SK-N-SH (cell line): ENCODE data around the gene NEBL.

ENCODE experiments used
- CTCF ChIP-seq: fragments of 200-600 bp; sonication (generic); IDR thresholded peaks from 2 replicates; pipeline ENCODE4 v1.6.1; 2017; ENCODE audit warnings: antibody characterized with exemption, mild to moderate bottlenecking, moderate library complexity
- ELF1 ChIP-seq: IDR thresholded peaks from 2 replicates; pipeline ENCODE4 v1.4.0; 2012
- EZH2phosphoT487 ChIP-seq: fragments of 200-600 bp; sonication (generic); IDR thresholded peaks from 2 replicates; pipeline ENCODE4 v1.6.1; 2017; ENCODE audit warnings: low read depth, mixed run types, mild to moderate bottlenecking, antibody characterized with exemption, moderate library complexity, borderline replicate concordance
- FOXJ3 ChIP-seq: sonication (generic); formaldehyde crosslinking; IDR thresholded peaks from 2 replicates; pipeline ENCODE4 v1.5.1; 2020; ENCODE audit warnings: mild to moderate bottlenecking, missing genetic modification reagents
- JUND ChIP-seq: IDR thresholded peaks from 2 replicates; pipeline ENCODE4 v1.4.0; 2012
- RAD21 ChIP-seq: IDR thresholded peaks from 2 replicates; pipeline ENCODE4 v1.6.1; 2012; ENCODE audit warnings: mild to moderate bottlenecking, low read length
- RCOR1 ChIP-seq: fragments of 150-350 bp; IDR thresholded peaks from 2 replicates; pipeline ENCODE4 v1.6.1; 2017; ENCODE audit warnings: antibody characterized with exemption, low read length
- SMC3 ChIP-seq: IDR thresholded peaks from 2 replicates; pipeline ENCODE4 v1.6.1; 2012; ENCODE audit warnings: low read depth, low read length, improper control_type of control experiment
- TCF12 ChIP-seq: IDR thresholded peaks from 2 replicates; pipeline ENCODE4 v1.4.0; 2012
- USF2 ChIP-seq: fragments of 150-350 bp; IDR thresholded peaks from 2 replicates; pipeline ENCODE4 v1.6.1; 2017; ENCODE audit warnings: antibody characterized with exemption, low read length, low read depth, borderline replicate concordance
- TF ChIP-seq, protein P1 (sequence below): IDR thresholded peaks from 2 replicates; pipeline ENCODE4 v1.4.0; 2012; ENCODE audit warnings: low read depth
- TF ChIP-seq, protein P2 (sequence below): IDR thresholded peaks from 2 replicates; pipeline ENCODE4; 2012
- TF ChIP-seq, protein P3 (sequence below): IDR thresholded peaks from 2 replicates; pipeline ENCODE4 v1.6.1; 2012; ENCODE audit warnings: mild to moderate bottlenecking, low read depth, low read length, moderate library complexity
- TF ChIP-seq, protein P4 (sequence below): IDR thresholded peaks from 2 replicates; pipeline ENCODE4 v1.4.0; 2012; ENCODE audit warnings: low read depth, borderline replicate concordance

- TF ChIP-seq ELF1, result no peak
- no peak for TF ChIP-seq EZH2phosphoT487
- no peak for TF ChIP-seq CTCF
- no peak for TF ChIP-seq SMC3
- TF ChIP-seq JUND, result no peak
- TF ChIP-seq, protein P1, sequence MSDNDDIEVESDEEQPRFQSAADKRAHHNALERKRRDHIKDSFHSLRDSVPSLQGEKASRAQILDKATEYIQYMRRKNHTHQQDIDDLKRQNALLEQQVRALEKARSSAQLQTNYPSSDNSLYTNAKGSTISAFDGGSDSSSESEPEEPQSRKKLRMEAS, result no peak
- TF ChIP-seq TCF12, result no peak
- no peak for TF ChIP-seq FOXJ3 (CRISPR knock-in tag)
- TF ChIP-seq RCOR1, result no peak
- TF ChIP-seq RAD21, result no peak
- TF ChIP-seq, protein P2, sequence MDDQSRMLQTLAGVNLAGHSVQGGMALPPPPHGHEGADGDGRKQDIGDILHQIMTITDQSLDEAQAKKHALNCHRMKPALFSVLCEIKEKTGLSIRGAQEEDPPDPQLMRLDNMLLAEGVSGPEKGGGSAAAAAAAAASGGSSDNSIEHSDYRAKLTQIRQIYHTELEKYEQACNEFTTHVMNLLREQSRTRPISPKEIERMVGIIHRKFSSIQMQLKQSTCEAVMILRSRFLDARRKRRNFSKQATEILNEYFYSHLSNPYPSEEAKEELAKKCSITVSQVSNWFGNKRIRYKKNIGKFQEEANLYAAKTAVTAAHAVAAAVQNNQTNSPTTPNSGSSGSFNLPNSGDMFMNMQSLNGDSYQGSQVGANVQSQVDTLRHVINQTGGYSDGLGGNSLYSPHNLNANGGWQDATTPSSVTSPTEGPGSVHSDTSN, result no peak
- TF ChIP-seq, protein P3, sequence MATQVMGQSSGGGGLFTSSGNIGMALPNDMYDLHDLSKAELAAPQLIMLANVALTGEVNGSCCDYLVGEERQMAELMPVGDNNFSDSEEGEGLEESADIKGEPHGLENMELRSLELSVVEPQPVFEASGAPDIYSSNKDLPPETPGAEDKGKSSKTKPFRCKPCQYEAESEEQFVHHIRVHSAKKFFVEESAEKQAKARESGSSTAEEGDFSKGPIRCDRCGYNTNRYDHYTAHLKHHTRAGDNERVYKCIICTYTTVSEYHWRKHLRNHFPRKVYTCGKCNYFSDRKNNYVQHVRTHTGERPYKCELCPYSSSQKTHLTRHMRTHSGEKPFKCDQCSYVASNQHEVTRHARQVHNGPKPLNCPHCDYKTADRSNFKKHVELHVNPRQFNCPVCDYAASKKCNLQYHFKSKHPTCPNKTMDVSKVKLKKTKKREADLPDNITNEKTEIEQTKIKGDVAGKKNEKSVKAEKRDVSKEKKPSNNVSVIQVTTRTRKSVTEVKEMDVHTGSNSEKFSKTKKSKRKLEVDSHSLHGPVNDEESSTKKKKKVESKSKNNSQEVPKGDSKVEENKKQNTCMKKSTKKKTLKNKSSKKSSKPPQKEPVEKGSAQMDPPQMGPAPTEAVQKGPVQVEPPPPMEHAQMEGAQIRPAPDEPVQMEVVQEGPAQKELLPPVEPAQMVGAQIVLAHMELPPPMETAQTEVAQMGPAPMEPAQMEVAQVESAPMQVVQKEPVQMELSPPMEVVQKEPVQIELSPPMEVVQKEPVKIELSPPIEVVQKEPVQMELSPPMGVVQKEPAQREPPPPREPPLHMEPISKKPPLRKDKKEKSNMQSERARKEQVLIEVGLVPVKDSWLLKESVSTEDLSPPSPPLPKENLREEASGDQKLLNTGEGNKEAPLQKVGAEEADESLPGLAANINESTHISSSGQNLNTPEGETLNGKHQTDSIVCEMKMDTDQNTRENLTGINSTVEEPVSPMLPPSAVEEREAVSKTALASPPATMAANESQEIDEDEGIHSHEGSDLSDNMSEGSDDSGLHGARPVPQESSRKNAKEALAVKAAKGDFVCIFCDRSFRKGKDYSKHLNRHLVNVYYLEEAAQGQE, result no peak
- TF ChIP-seq, protein P4, sequence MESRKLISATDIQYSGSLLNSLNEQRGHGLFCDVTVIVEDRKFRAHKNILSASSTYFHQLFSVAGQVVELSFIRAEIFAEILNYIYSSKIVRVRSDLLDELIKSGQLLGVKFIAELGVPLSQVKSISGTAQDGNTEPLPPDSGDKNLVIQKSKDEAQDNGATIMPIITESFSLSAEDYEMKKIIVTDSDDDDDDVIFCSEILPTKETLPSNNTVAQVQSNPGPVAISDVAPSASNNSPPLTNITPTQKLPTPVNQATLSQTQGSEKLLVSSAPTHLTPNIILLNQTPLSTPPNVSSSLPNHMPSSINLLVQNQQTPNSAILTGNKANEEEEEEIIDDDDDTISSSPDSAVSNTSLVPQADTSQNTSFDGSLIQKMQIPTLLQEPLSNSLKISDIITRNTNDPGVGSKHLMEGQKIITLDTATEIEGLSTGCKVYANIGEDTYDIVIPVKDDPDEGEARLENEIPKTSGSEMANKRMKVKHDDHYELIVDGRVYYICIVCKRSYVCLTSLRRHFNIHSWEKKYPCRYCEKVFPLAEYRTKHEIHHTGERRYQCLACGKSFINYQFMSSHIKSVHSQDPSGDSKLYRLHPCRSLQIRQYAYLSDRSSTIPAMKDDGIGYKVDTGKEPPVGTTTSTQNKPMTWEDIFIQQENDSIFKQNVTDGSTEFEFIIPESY, result no peak
- no peak for TF ChIP-seq USF2
Measured at GRCh38 chr10:20839910-20840309, 57.2 kb downstream of the NEBL start.
